ENCODE results near the gene FOLR2. TPM values are rescaled to one million over a fixed set of nuclear protein-coding genes. Genes with fewer than 3 reads are reported as not detected.

Gene FOLR2
- total RNA-seq, 1 donor from 2014 or later, result not detected

GRCh38 chr11:72242141-72242540 is 25.5 kb downstream of the FOLR2 start:
- H3K27me3 ChIP-seq (ENCODE audit: control insufficient read depth, insufficient read depth, low read length), result peaks cover 49% of the 10 kb centered on the region
- no peak overlapping the region for H3K4me3 ChIP-seq (ENCODE audit: low read depth, low read length)
- FAIRE-seq (no peak), DNase-seq (ENCODE audit: low read depth) (no peak)
- TF ChIP-seq CTCF (IDR thresholded peaks at IDR 0.05; ENCODE audit: insufficient read depth, low read length, severe bottlenecking), result no peak
- H3K36me3 ChIP-seq (ENCODE audit: control insufficient read depth, insufficient read depth, low read length), result peaks cover 6% of the 10 kb centered on the region

- TF ChIP-seq CTCF (IDR thresholded peaks at IDR 0.05; ENCODE audit: insufficient read depth, low read length, severe bottlenecking), result no peak
- Histone ChIP-seq H3K27me3 (ENCODE audit: control insufficient read depth, insufficient read depth, low read length) (peaks cover 55% of the 10 kb centered on the region), H3K4me3 (ENCODE audit: low read depth, low read length) (no peak overlapping the region), H3K36me3 (ENCODE audit: control insufficient read depth, insufficient read depth, low read length) (no peaks in the 10 kb centered on the region)
- DNase-seq (ENCODE audit: low read depth) (no peak), FAIRE-seq (no peak)
These were observed 26.8 kb downstream of the FOLR2 start for GRCh38 chr11:72243173-72244059.

DNA sequence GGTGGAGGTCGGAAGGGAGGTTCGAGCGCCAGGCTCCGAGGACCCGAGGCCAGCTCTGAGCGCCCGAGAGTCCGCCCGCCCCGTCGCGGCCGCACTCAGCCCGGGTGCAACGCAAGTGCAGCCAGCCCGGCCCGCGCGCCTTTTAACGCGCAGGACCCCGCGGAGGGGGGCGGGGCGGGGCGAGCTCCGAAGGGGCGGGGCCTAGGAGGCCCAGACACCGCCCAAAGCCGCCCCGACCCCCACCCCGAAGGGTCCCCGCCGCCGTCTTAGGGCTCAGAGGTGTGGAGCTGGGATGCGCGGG is 27.4 kb downstream of the FOLR2 start, which contains the start of gene PHOX2A:
Gene PHOX2A, minus strand, starts transcription at position 117 of the 301 bp plus-strand sequence. CDS start 172 bp downstream, outside the sequence.
- no peak within 1 kb of the TSS for H3K4me3 ChIP-seq (ENCODE audit: low read depth, low read length)
- no peak for FAIRE-seq
- DNase-seq (ENCODE audit: low read depth), result no peak
- TF ChIP-seq CTCF (IDR thresholded peaks at IDR 0.05; ENCODE audit: insufficient read depth, low read length, severe bottlenecking), result no peak
- no peaks in the 10 kb centered on the region for H3K36me3 ChIP-seq (ENCODE audit: control insufficient read depth, insufficient read depth, low read length)
- peaks cover 59% of the 10 kb centered on the region for H3K27me3 ChIP-seq (ENCODE audit: control insufficient read depth, insufficient read depth, low read length)

DNA sequence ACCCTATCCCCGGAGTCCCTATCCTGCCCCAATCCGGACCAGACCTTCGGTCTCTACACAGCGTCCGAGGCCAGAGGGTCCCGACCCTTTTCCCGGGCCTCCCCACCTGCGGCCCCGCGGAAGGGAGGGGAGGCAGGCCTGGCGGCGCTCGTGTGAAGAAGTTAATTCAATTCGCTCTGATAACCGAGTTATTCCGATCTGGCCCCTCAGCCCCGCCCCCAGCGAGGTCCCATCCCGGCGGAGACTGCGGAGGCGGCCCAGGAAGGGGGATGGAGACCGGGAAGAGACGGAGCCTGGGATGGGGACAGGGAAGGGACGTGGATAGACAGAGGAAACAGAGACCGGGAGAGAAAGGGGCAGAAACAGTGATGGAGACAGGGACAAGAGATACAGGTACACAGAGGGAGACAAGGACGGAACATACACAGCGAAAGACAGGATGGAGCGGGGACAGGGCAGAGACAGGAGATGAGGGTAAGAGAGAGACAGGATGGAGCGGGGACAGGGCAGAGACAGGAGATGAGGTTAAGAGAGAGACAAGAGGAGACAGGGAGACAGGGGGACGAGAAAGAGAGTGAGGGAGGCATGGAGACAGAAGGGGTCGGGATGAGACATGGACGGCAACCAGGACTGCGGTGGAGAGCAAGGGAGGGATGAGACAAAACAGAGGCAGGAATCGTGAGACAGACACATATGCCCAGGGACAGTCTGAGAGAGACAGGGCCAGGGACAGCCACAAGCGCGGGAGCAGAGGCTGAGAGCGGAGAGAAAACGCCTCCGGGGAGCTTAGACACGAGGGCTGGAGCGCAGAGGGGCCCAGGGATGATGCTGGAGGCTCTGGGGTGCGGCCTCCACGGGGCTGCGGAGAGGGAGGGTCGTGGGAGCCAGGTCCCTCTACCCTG is 28.0 kb downstream of the FOLR2 start:
- Histone ChIP-seq H3K4me3 (ENCODE audit: low read depth, low read length) (no peak overlapping the region), H3K36me3 (ENCODE audit: control insufficient read depth, insufficient read depth, low read length) (no peaks in the 10 kb centered on the region), H3K27me3 (ENCODE audit: control insufficient read depth, insufficient read depth, low read length) (peaks cover 59% of the 10 kb centered on the region)
- no peak for DNase-seq (ENCODE audit: low read depth)
- no peak for FAIRE-seq
- no peak for TF ChIP-seq CTCF (IDR thresholded peaks at IDR 0.05; ENCODE audit: insufficient read depth, low read length, severe bottlenecking)

DNA sequence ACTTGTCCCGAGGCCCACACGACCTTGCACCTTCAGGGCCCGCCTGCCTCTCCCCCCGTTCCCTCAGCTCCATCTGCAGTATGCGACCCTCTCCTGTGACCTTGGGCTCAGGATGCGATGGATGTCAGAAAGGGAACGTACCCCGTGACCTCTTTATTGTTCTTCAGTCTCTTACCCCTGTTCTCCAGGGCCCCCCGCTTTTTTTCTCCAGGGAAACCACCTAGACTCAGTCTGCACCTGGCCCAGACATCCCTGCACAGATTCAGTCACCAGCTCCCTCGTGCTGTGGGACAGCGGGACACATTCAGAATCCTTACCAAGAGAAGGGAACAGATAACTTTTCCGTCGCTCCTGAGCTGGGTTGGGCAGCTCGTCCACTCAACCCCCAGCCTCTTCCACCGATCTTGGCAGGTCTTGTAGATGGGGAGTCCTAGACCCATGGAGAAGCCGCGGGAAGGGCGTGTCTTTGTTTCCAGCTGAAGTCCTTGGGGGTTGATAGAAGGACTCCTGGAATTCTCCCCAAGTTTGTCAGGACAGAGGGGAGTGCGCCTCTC is 28.7 kb downstream of the FOLR2 start:
- peaks cover 56% of the 10 kb centered on the region for H3K27me3 ChIP-seq (ENCODE audit: control insufficient read depth, insufficient read depth, low read length)
- no peak for FAIRE-seq

More for the DNA sequence above, 28.7 kb downstream of the FOLR2 start:
- DNase-seq (ENCODE audit: low read depth), result no peak
- Histone ChIP-seq H3K4me3 (ENCODE audit: low read depth, low read length) (no peak overlapping the region), H3K36me3 (ENCODE audit: control insufficient read depth, insufficient read depth, low read length) (no peaks in the 10 kb centered on the region)
- TF ChIP-seq CTCF (IDR thresholded peaks at IDR 0.05; ENCODE audit: insufficient read depth, low read length, severe bottlenecking), result no peak

Data from bronchial epithelial cell (primary cell).